GM19193 (cell line): ENCODE results near the gene S1PR4.

Experiments used
- POLR2A ChIP-seq: IDR thresholded peaks from 4 replicates; pipeline ENCODE4 v1.6.1; 2011; ENCODE audit not compliant: insufficient read depth, insufficient read length; ENCODE audit errors: extremely low read depth

The S1PR4 gene

GRCh38 chr19:3208317-3209207 lies 30.0 kb downstream of the S1PR4 start:
- no peak for TF ChIP-seq POLR2A

DNA sequence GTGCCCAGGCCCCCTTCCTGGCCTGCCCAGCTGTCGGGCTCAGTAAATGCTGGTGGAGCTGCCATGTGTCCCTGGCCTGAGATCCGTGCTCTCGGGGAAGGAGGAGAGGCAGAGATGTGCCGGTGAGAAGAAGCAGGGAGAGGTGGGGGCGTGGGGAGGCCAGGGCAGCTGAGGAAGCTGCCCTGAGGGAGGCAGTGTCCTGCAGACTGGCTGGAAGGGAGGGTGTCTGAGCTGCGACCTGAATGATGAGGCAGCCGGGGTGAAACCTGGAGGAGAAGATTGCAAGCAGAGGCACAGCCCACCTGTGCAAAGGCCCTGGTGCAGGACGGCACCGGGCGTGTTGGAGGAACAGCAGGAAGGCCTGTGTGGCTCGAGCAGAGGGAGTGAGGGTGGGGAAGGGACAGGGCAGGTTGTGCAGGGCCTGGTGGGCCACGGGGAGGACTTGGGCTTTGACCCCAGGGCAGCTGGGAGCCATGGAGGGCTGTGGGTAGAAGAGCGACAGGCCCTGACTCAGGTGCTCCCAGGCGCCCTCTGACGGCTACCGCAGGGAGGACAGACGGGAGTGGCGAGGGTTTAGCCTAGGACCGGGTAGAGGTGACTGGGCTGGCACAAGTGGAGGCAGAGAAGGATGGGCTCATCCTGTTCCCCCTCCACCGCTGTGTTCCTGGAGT lies 31.9 kb downstream of the S1PR4 start:
- peak; percentile 25 for TF ChIP-seq POLR2A

DNA sequence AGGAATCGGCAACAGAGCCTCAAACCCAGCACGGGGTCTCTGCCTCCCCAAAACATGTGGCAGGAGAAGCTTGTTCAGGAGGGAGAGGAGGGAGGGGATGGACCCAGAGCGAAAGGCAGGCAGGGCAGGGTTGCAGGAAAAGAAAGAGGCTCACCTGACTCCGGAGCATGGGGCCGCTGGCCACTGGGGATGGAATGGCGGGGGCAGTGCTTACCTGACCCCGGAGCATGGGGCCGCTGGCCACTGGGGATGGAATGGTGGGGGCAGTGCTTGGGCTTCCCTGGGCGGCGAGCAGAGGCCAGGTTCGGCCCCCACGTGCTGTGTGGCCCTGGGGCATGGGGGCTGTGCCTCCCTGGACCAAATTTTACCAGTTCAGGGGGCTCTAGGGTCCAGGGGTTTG lies 32.6 kb downstream of the S1PR4 start:
- no peak for TF ChIP-seq POLR2A

GRCh38 chr19:3213159-3213558 lies 34.6 kb downstream of the S1PR4 start:
- no peak for TF ChIP-seq POLR2A

DNA sequence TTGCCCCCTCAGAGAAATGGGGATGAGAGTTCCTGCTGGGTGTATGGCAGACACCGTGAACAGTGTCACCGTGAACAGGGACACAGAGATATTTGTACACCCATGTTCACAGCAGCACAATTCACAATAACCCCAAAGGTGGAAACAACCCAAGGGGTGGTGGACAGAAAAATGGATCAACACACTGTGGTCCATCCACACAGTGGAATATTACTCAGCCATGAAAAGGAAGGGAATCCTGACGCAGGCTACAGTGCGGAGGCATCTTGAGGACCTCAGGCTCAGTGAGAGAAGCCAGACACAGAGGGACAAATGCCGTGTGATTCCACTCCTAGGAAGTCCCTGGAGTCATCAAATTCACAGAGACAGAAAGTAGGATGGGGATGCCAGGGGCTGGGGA lies 38.3 kb downstream of the S1PR4 start:
- TF ChIP-seq POLR2A = no peak

DNA sequence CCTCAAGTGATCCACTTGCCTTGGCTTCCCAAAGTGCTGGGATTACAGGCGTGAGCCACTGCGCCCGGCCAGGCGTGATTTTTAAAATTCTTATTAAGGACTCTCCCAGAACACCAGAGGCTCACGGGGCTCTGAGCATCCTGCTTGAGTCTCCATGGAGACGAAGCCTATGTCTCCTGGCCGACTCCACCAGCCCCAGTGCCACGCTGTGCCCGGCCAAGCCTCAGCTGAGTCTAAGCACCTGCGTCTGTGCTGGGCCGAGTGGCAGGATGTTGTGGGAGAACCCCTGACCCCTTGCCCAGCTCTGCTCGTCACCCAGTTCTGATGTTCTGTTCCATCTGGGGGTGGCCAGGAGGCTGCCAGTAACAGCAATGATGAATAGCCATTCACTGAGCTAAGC lies 42.0 kb downstream of the S1PR4 start:
- TF ChIP-seq POLR2A = no peak

DNA sequence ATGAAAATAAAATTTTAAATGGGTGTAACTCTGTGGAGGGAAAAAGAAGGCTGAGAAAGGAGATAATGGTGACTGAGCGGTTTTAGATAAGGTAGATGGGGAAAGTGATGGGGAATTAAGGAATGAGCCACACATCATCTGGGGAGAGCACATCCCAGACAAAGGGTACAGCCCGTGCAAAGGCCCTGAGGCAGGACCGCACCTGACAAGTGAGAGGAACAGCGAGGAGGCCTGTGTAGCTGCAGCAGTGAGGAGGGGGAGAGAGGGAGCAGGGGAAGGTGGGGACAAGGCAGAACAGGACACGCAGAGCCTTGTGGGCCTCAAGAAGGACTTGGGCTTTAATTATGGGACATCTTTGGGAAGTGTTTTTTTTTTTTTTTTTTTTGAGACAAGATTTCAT lies 44.1 kb downstream of the S1PR4 start:
- TF ChIP-seq POLR2A = no peak

- no peak for TF ChIP-seq POLR2A
Observed at GRCh38 chr19:3224346-3225168, 46.0 kb downstream of the S1PR4 start, which contains the start of gene CELF5. Gene CELF5 (plus strand): TSS chr19:3224661. CDS start chr19:3224740, 79 bp downstream.

- TF ChIP-seq POLR2A = no peak
Observed at GRCh38 chr19:3225169-3225485, 46.6 kb downstream of the S1PR4 start.

- TF ChIP-seq POLR2A = no peak
Observed at GRCh38 chr19:3225677-3226093, 47.1 kb downstream of the S1PR4 start.

GRCh38 chr19:3227054-3227626 lies 48.6 kb downstream of the S1PR4 start:
- TF ChIP-seq POLR2A = no peak

DNA sequence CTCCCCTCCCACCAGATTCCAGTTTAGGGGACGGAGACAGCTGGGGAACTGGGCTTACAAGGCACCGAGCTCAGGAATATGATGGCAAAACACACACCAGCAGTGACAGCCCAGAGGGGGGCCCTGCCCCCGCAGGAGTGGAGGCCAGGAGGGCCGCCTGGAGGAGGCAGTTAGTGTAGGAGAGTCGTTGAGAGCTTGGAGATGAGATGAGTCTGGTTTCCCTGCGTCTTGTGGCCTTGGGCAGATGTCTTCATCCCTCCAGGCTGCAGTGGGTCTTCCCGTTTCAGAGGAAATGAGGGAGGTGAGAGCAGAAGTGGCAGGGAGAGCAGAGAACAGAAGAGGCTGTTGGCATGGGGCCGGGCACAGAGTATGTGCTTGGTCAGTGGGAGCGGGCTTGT lies 50.8 kb downstream of the S1PR4 start:
- TF ChIP-seq POLR2A = no peak
